ENCODE data around the gene SALL1. TPM values are rescaled to one million over a fixed set of nuclear protein-coding genes. Genes with fewer than 3 reads are reported as not detected.

The SALL1 gene
- total RNA-seq, 1 experiment from 2014 or later = not detected

- Histone ChIP-seq H3K9me3 (ENCODE audit: control insufficient read depth, insufficient read depth, low read depth, low read length) (no peaks in the 10 kb centered on the region), H3K4me3 (ENCODE audit: low read depth in 2 of 2, low read length in 2 of 2) (no peak overlapping the region), H3K36me3 (ENCODE audit: control insufficient read depth, insufficient read depth, low read length) (no peaks in the 10 kb centered on the region), H3K27ac (ENCODE audit: low read length) (no peak overlapping the region), H3K4me1 (ENCODE audit: control insufficient read depth, insufficient read depth, low read length) (no peaks in the 10 kb centered on the region), H3K27me3 (ENCODE audit: control insufficient read depth, insufficient read depth, low read length) (no peaks in the 10 kb centered on the region)
- no peak for DNase-seq (ENCODE audit: low read depth, low spot score)
- no TSS peak for BruUV-seq (replicated peaks)
- in situ Hi-C loops (cut with HindIII; ENCODE audit: low pct_unique_long_range_greater_than_20kb, low sequenced_read_pairs) = no loop called here
- intact Hi-C loops (cut with micrococcal nuclease; ENCODE audit: unreplicated experiment) = no loop called here
- ATAC-seq = no peak
- ChIA-PET POLR2A (no interaction called here), CTCF (no interaction called here)
- no peak for TF ChIP-seq TCF7L2 (IDR thresholded peaks at IDR 0.05; ENCODE audit: low read depth, low read length)
- TF ChIP-seq POLR2AphosphoS5 (IDR thresholded peaks at IDR 0.05; ENCODE audit: low read depth, low read length) = no peak
- no peak for TF ChIP-seq CTCF (IDR thresholded peaks at IDR 0.05)
- no peak for TF ChIP-seq SIN3A (IDR thresholded peaks at IDR 0.05; ENCODE audit: borderline replicate concordance, insufficient read depth, low read depth, low read length)
- TF ChIP-seq REST (IDR thresholded peaks at IDR 0.05; ENCODE audit: insufficient read depth in 1 of 2, low read depth in 2 of 2, low read length in 1 of 2) = no peak
These were observed 8.2 kb upstream of the SALL1 start for GRCh38 chr16:51159296-51159695.

- TF ChIP-seq REST (IDR thresholded peaks at IDR 0.05; ENCODE audit: insufficient read depth in 1 of 2, low read depth in 2 of 2, low read length in 1 of 2) (no peak), CTCF (IDR thresholded peaks at IDR 0.05) (no peak), POLR2AphosphoS5 (IDR thresholded peaks at IDR 0.05; ENCODE audit: low read depth, low read length) (no peak), SIN3A (IDR thresholded peaks at IDR 0.05; ENCODE audit: borderline replicate concordance, insufficient read depth, low read depth, low read length) (no peak), TCF7L2 (IDR thresholded peaks at IDR 0.05; ENCODE audit: low read depth, low read length) (no peak)
- in situ Hi-C loops (cut with HindIII; ENCODE audit: low pct_unique_long_range_greater_than_20kb, low sequenced_read_pairs) (no loop called here), intact Hi-C loops (cut with micrococcal nuclease; ENCODE audit: unreplicated experiment) (no loop called here)
- POLR2A ChIA-PET = no interaction called here
- no peak for DNase-seq (ENCODE audit: low read depth, low spot score)
- H3K9me3 ChIP-seq (ENCODE audit: control insufficient read depth, insufficient read depth, low read depth, low read length) = no peaks in the 10 kb centered on the region
- H3K27me3 ChIP-seq (ENCODE audit: control insufficient read depth, insufficient read depth, low read length) = no peaks in the 10 kb centered on the region
- CTCF ChIA-PET = no interaction called here
- H3K36me3 ChIP-seq (ENCODE audit: control insufficient read depth, insufficient read depth, low read length) = no peaks in the 10 kb centered on the region
- no peak for ATAC-seq
- H3K4me3 ChIP-seq (ENCODE audit: low read depth in 2 of 2, low read length in 2 of 2) = no peak overlapping the region
- H3K4me1 ChIP-seq (ENCODE audit: control insufficient read depth, insufficient read depth, low read length) = no peaks in the 10 kb centered on the region
- BruUV-seq (replicated peaks) = no TSS peak
- H3K27ac ChIP-seq (ENCODE audit: low read length) = no peak overlapping the region
These were observed 6.6 kb upstream of the SALL1 start for GRCh38 chr16:51157698-51158097.
